ENCODE measurements around the gene C9orf152.

GRCh38 chr9:110168486-110168885 is 39.5 kb downstream of the C9orf152 start:
- TF ChIP-seq CTCF (IDR thresholded peaks at IDR 0.05; ENCODE audit: insufficient read depth, low read length) = no peak
- no peak for TF ChIP-seq REST (IDR thresholded peaks at IDR 0.05; ENCODE audit: insufficient replicate concordance, low read depth)
- TF ChIP-seq POLR2AphosphoS5 (IDR thresholded peaks at IDR 0.05; ENCODE audit: low read depth) = no peak
- no peak for TF ChIP-seq GABPA (IDR thresholded peaks at IDR 0.05; ENCODE audit: low read depth)

All from HL-60 (cell line).